Endodermal cell (in vitro differentiated cells): ENCODE measurements around the gene DBNDD2. TPM values are rescaled to one million over a fixed set of nuclear protein-coding genes. Genes with fewer than 3 reads are reported as not detected.

ENCODE experiments used
- DNase-seq: peaks from one replicate; pipeline ENCODE4 v3.0.0-alpha.2; 2017
- H3K27ac ChIP-seq: 2 replicates; pipeline ENCODE4 v1.5.1; 2013; ENCODE audit warnings: mild to moderate bottlenecking, low read depth, low read length, moderate library complexity
- H3K27me3 ChIP-seq: 2 replicates; pipeline ENCODE4 v1.6.1; 2013; ENCODE audit warnings: mild to moderate bottlenecking, low read length, moderate library complexity; ENCODE audit not compliant: insufficient read depth, control insufficient read depth, poor library complexity, severe bottlenecking
- H3K36me3 ChIP-seq: 2 replicates; pipeline ENCODE4 v1.7.0; 2013; ENCODE audit warnings: mild to moderate bottlenecking, low read length, moderate library complexity; ENCODE audit not compliant: control insufficient read depth, insufficient read depth
- H3K4me1 ChIP-seq: one replicate; pipeline ENCODE4 v1.7.0; 2013; ENCODE audit warnings: low read length; ENCODE audit not compliant: control insufficient read depth, insufficient read depth
- H3K4me3 ChIP-seq: 2 replicates; pipeline ENCODE4 v1.5.1; 2013; ENCODE audit warnings: mild to moderate bottlenecking, low read length, moderate library complexity
- H3K9ac ChIP-seq: 2 replicates; pipeline ENCODE4 v1.6.1; 2013; ENCODE audit warnings: mild to moderate bottlenecking, low read length, moderate library complexity; ENCODE audit not compliant: poor library complexity, severe bottlenecking; ENCODE audit errors: extremely low read depth
- H3K9me3 ChIP-seq: 2 replicates; pipeline ENCODE4 v1.6.1; 2013; ENCODE audit warnings: mild to moderate bottlenecking, low read length, moderate library complexity; ENCODE audit not compliant: control insufficient read depth
- H3K27ac Mint-ChIP-seq: 2 replicates; pipeline ENCODE4 v1.8.0; 2020; ENCODE audit warnings: mixed read lengths
- H3K27me3 Mint-ChIP-seq: 2 replicates; pipeline ENCODE4 v1.8.0; 2021; ENCODE audit warnings: mild to moderate bottlenecking, mixed read lengths; ENCODE audit not compliant: insufficient read depth
- H3K36me3 Mint-ChIP-seq: 2 replicates; pipeline ENCODE4 v1.8.0; 2020; ENCODE audit warnings: low read depth, mixed read lengths
- H3K4me1 Mint-ChIP-seq: 2 replicates; pipeline ENCODE4 v1.8.0; 2020; ENCODE audit warnings: mixed read lengths
- H3K4me3 Mint-ChIP-seq: 2 replicates; pipeline ENCODE4 v1.8.0; 2020; ENCODE audit warnings: mild to moderate bottlenecking, moderate library complexity, mixed read lengths
- H3K9me3 Mint-ChIP-seq: 2 replicates; pipeline ENCODE4 v1.8.0; 2020; ENCODE audit warnings: mild to moderate bottlenecking, mixed read lengths
- CTCF ChIP-seq: fragments of 200-600 bp; sonication (generic); conservative IDR thresholded peaks from 2 replicates; pipeline ENCODE4 v1.5.0; 2021; ENCODE audit warnings: antibody characterized with exemption, mild to moderate bottlenecking
- WGBS, 2 experiments: methylation state at CpG; one replicate each; pipeline versions ENCODE4 v1.1.5 to v1.1.7; 2013; ENCODE audit warnings: missing lambda C conversion rate in 2 of 2, mixed read lengths in 1 of 2; ENCODE audit not compliant: insufficient coverage in 1 of 2, insufficient read length in 1 of 2; 5-methylcytosine and 5-hydroxymethylcytosine counted together
- total RNA-seq, 2 donors: library from RNA; stranded (reverse); fragmentation: NEBNext Ultra II Directional in 1 of 2; extraction: Animal tissue kit (Norgen Biotek cat#: 25700) in 1 of 2; gene quantifications; 2 replicates in 1 of 2; 3 replicates in 1 of 2; pipeline ENCODE4 v1.2.1, GENCODE V29; 2021

Gene DBNDD2
- total RNA-seq, 2 donors from 2014 or later = 63.2 to 69.1 TPM

GRCh38 chr20:45427236-45428149 is 19.4 kb downstream of the DBNDD2 start:
- Histone ChIP-seq H3K9me3 (no peaks in the 10 kb centered on the region), H3K4me3 (no peak overlapping the region), H3K4me1 (no peaks in the 10 kb centered on the region), H3K27me3 (no peaks in the 10 kb centered on the region), H3K36me3 (peaks cover 33% of the 10 kb centered on the region), H3K9ac (no peak overlapping the region), H3K27ac (no peak overlapping the region)
- H3K27me3 Mint-ChIP-seq = no peaks in the 10 kb centered on the region
- H3K4me1 Mint-ChIP-seq = peaks cover 6% of the 10 kb centered on the region
- H3K27ac Mint-ChIP-seq = no peak overlapping the region
- H3K9me3 Mint-ChIP-seq = no peaks in the 10 kb centered on the region
- DNase-seq = no peak
- no peak overlapping the region for H3K4me3 Mint-ChIP-seq
- TF ChIP-seq CTCF = peak; percentile 45
- WGBS, 2 experiments = 90 to 93% methylated on average over 11 to 14 of the region's 14 CpGs
- H3K36me3 Mint-ChIP-seq = peaks cover 30% of the 10 kb centered on the region

DNA sequence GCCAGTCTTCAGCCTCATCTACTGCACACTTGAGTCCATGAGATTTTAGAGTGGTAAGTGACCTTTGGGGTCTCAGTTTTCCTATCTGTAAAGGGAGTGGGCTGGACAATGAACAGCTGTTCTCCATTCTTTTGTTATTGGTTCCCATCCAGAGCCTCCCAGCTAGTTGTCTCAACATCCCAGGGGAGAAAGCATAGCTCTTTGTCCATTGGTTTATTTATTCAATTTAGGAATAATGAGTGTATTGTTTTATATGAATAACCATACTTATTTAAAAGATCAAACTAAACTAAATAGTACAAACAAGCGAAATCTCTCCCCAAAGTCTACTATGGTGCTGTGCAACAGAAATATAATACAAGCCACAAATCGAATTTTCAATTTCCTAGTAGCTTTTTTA is 21.5 kb downstream of the DBNDD2 start:
- Histone ChIP-seq H3K27me3 (no peaks in the 10 kb centered on the region), H3K4me3 (no peak overlapping the region), H3K9ac (no peak overlapping the region), H3K27ac (no peak overlapping the region), H3K9me3 (no peaks in the 10 kb centered on the region), H3K36me3 (peaks cover 22% of the 10 kb centered on the region), H3K4me1 (no peaks in the 10 kb centered on the region)
- 85% methylated on average over 2 of the region's 2 CpGs; no CpG with 5 or more reads in 1 of the 2 experiments for WGBS, 2 experiments
- Mint-ChIP-seq H3K27me3 (no peaks in the 10 kb centered on the region), H3K27ac (no peak overlapping the region), H3K4me3 (no peak overlapping the region), H3K36me3 (peaks cover 24% of the 10 kb centered on the region), H3K4me1 (peaks cover 6% of the 10 kb centered on the region), H3K9me3 (no peaks in the 10 kb centered on the region)
- no peak for DNase-seq
- no peak for TF ChIP-seq CTCF

DNA sequence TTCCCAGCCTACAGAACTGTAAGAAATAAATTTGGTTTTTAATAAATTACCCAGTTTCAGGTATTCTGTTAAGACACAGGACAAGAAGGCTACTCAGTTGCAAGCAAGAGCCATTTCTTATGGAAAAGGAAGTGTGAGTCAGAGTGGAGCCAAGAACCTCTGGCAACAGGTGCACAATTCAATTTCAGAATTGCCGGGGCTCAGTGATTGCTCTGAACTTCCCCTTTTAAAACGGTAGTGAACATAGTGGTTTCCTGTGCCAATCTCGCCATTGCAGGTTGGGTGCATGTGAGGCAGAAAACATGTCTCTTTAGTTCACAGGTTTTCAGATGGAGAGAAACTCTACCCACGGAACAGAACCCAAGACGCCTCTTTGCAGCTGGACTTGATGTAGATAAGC is 24.2 kb downstream of the DBNDD2 start:
- peaks cover 15% of the 10 kb centered on the region for H3K36me3 Mint-ChIP-seq
- H3K27me3 Mint-ChIP-seq = no peaks in the 10 kb centered on the region
- 95 to 98% methylated on average over 5 of the region's 5 CpGs for WGBS, 2 experiments
- DNase-seq = no peak
- no peaks in the 10 kb centered on the region for H3K9me3 Mint-ChIP-seq
- H3K4me3 Mint-ChIP-seq = no peak overlapping the region
- Histone ChIP-seq H3K4me3 (no peak overlapping the region), H3K27me3 (no peaks in the 10 kb centered on the region), H3K4me1 (no peaks in the 10 kb centered on the region), H3K9ac (no peak overlapping the region), H3K36me3 (peaks cover 7% of the 10 kb centered on the region), H3K9me3 (no peaks in the 10 kb centered on the region), H3K27ac (no peak overlapping the region)
- H3K27ac Mint-ChIP-seq = no peak overlapping the region
- no peak for TF ChIP-seq CTCF
- H3K4me1 Mint-ChIP-seq = peaks cover 7% of the 10 kb centered on the region
